OCI-LY3 (cell line): ENCODE data around the gene KCNAB1.

Experiments
- H2AFZ ChIP-seq: fragments of 200-600, 300-600 bp; shearing (Covaris generic); 2 replicates; pipeline ENCODE4 v1.6.0; 2014; ENCODE audit warnings: antibody characterized with exemption, low read depth, low read length
- H3K27ac ChIP-seq: fragments of 200-600, 300-600 bp; sonication (generic); 2 replicates; pipeline ENCODE4 v1.5.1; 2014; ENCODE audit warnings: mild to moderate bottlenecking, low read length, moderate library complexity, mixed read lengths
- H3K27me3 ChIP-seq: fragments of 200-600, 300-600 bp; sonication (generic); 2 replicates; pipeline ENCODE4 v1.6.1; 2014; ENCODE audit warnings: low read depth, low read length, mixed read lengths
- H3K36me3 ChIP-seq: fragments of 200-600, 300-600 bp; sonication (generic); replicated peaks from 2 replicates; pipeline ENCODE3; 2014; ENCODE audit warnings: low read depth, low read length, mixed read lengths
- H3K4me1 ChIP-seq: fragments of 300-600, 200-600 bp; sonication (generic); 2 replicates; pipeline ENCODE4 v1.6.1; 2014; ENCODE audit warnings: low read length, mixed read lengths
- H3K4me2 ChIP-seq: fragments of 200-600, 300-600 bp; sonication (generic); 2 replicates; pipeline ENCODE4 v1.6.1; 2014; ENCODE audit warnings: low read length, mixed read lengths
- H3K4me3 ChIP-seq: fragments of 300-600, 200-600 bp; sonication (generic); 2 replicates; pipeline ENCODE4 v1.5.1; 2014; ENCODE audit warnings: antibody characterized with exemption, mild to moderate bottlenecking, low read length, moderate library complexity
- H3K79me2 ChIP-seq: fragments of 300-600, 200-600 bp; shearing (Covaris generic); 2 replicates; pipeline ENCODE4 v1.6.1; 2014; ENCODE audit warnings: mild to moderate bottlenecking, low read length, mixed read lengths
- H3K9ac ChIP-seq: fragments of 300-600, 200-600 bp; shearing (Covaris generic); 2 replicates; pipeline ENCODE4 v1.6.0; 2014; ENCODE audit warnings: mild to moderate bottlenecking, low read length, moderate library complexity
- H3K9me3 ChIP-seq: fragments of 200-600, 300-600 bp; shearing (Covaris generic); 2 replicates; pipeline ENCODE4 v1.6.1; 2014; ENCODE audit warnings: low read length, mixed read lengths; ENCODE audit not compliant: insufficient read depth
- H4K20me1 ChIP-seq: fragments of 200-600, 300-600 bp; sonication (generic); 2 replicates; pipeline ENCODE4 v1.6.1; 2016; ENCODE audit warnings: low read length, mixed read lengths; ENCODE audit not compliant: insufficient read depth
- EZH2phosphoT487 ChIP-seq: fragments of 200-600 bp; shearing (Covaris generic); IDR thresholded peaks from 2 replicates; pipeline ENCODE4 v1.6.1; 2018; ENCODE audit warnings: antibody characterized with exemption, mixed run types, low read depth
- TF ChIP-seq, protein P1 (sequence below): fragments of 200-600, 300-600 bp; sonication (generic); IDR thresholded peaks from 2 replicates; pipeline ENCODE4 v1.5.1; 2014; ENCODE audit warnings: antibody characterized with exemption, low read length, low read depth

The KCNAB1 gene

DNA sequence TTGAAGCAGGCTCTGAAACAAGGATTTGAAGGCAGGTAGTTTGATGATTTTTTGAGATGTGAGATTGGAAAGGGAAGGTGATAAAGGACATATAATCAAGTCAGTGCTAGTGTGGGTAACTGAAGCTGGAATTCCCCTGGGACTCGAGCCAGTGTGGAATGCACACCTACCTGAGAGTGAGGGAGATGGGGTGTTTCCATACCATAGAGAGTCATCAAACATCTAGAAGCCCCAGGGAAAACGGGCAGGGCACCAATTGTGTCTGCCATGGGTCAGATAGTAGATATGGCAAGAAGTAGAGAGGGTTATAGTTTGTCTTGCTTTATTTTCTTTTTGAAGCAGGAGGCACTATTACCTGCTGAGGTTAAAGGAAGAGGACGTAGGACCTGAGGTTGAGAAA lies 314.5 kb downstream of the KCNAB1 start:
- no peaks in the 10 kb centered on the region for H3K9me3 ChIP-seq
- H2AFZ ChIP-seq: no peak overlapping the region
- no peaks in the 10 kb centered on the region for H4K20me1 ChIP-seq
- no peak overlapping the region for H3K4me3 ChIP-seq
- H3K9ac ChIP-seq: no peak overlapping the region
- H3K4me2 ChIP-seq: no peak overlapping the region
- H3K79me2 ChIP-seq: no peaks in the 10 kb centered on the region
- no peak overlapping the region for H3K27ac ChIP-seq
- no peak for TF ChIP-seq EZH2phosphoT487
- TF ChIP-seq, protein P1, sequence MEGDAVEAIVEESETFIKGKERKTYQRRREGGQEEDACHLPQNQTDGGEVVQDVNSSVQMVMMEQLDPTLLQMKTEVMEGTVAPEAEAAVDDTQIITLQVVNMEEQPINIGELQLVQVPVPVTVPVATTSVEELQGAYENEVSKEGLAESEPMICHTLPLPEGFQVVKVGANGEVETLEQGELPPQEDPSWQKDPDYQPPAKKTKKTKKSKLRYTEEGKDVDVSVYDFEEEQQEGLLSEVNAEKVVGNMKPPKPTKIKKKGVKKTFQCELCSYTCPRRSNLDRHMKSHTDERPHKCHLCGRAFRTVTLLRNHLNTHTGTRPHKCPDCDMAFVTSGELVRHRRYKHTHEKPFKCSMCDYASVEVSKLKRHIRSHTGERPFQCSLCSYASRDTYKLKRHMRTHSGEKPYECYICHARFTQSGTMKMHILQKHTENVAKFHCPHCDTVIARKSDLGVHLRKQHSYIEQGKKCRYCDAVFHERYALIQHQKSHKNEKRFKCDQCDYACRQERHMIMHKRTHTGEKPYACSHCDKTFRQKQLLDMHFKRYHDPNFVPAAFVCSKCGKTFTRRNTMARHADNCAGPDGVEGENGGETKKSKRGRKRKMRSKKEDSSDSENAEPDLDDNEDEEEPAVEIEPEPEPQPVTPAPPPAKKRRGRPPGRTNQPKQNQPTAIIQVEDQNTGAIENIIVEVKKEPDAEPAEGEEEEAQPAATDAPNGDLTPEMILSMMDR: no peak
- peaks cover 24% of the 10 kb centered on the region for H3K27me3 ChIP-seq
- H3K36me3 ChIP-seq: no peaks in the 10 kb centered on the region
- H3K4me1 ChIP-seq: no peaks in the 10 kb centered on the region

DNA sequence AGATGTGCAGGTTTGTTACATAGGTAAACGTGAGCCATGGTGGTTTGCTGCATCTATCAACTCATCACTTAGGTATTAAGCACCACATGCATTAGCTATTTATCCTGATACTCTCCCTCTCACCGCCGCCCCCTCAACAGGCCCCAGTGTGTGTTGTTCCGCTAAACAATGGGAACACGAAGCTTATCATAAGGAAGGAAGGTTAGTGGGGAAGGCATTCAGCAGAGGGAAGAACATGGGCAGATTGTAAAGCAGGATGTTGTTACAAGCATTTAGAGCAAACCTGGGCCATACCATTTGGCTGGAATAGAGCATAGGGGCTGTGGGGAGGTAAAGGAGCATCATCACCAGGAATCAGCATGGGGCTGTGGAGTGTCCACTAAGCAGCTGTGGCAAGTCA lies 322.7 kb downstream of the KCNAB1 start:
- Histone ChIP-seq H3K4me2 (no peak overlapping the region), H3K4me1 (peaks cover 6% of the 10 kb centered on the region), H3K9me3 (no peaks in the 10 kb centered on the region), H4K20me1 (no peaks in the 10 kb centered on the region), H3K9ac (no peak overlapping the region), H2AFZ (no peak overlapping the region), H3K27me3 (peaks cover 3% of the 10 kb centered on the region; the same call in 1 of the 2 replicates), H3K27ac (no peak overlapping the region), H3K36me3 (no peaks in the 10 kb centered on the region), H3K79me2 (no peaks in the 10 kb centered on the region), H3K4me3 (no peak overlapping the region)
- no peak for TF ChIP-seq EZH2phosphoT487
- TF ChIP-seq, protein P1: no peak

DNA sequence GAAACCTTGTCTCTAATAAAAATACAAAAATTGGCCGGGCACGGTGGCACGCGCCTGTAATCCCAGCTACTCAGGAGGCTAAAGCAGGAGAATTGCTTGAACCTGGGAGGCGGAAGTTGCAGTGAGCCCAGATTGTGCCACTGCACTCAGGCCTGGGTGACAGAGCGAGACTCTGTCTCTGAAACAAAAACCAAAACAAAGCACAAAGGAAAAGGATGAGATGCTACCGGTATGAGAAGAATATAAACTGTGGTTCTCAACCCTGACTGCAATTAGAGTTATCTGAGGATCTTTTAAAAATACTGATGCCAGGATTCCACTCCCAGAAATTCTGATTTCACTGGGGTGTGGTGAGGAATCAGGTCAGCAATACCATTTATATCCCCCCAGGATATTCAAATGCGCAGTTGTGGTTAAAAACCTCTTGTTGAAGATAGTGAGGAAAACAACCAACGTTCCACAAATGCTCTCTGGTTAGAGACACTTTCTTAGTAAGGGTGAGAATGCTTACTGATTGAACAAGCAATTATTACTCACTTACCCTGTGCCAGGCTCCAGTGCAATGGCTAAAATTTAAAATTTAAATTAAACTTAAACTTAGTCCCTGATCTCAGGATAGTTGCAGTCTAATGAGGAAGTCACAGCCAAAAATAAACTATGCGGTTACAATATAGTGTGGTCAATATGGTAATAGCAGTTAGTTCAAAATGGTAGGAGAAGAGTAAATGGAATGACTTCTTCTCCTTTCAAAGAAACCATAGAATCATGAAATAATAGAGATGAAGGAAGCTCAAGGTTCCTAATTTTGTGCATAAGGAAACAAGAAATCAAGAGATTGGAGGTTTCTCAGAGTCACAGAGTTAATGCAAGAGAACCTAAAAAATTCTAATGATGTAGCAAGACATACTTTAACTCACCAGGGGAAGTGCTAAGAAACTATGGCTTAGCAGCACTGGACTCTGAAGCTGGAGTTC lies 325.0 kb downstream of the KCNAB1 start:
- no peak for TF ChIP-seq EZH2phosphoT487
- TF ChIP-seq, protein P1: no peak
- no peaks in the 10 kb centered on the region for H3K79me2 ChIP-seq
- H3K4me1 ChIP-seq: peaks cover 6% of the 10 kb centered on the region
- no peak overlapping the region for H3K4me2 ChIP-seq
- no peak overlapping the region for H3K27ac ChIP-seq
- H3K9me3 ChIP-seq: no peaks in the 10 kb centered on the region
- no peaks in the 10 kb centered on the region for H4K20me1 ChIP-seq
- H3K36me3 ChIP-seq: no peaks in the 10 kb centered on the region
- no peak overlapping the region for H3K9ac ChIP-seq
- H3K27me3 ChIP-seq: peaks cover 3% of the 10 kb centered on the region; the same call in 1 of the 2 replicates
- no peak overlapping the region for H3K4me3 ChIP-seq
- H2AFZ ChIP-seq: no peak overlapping the region

DNA sequence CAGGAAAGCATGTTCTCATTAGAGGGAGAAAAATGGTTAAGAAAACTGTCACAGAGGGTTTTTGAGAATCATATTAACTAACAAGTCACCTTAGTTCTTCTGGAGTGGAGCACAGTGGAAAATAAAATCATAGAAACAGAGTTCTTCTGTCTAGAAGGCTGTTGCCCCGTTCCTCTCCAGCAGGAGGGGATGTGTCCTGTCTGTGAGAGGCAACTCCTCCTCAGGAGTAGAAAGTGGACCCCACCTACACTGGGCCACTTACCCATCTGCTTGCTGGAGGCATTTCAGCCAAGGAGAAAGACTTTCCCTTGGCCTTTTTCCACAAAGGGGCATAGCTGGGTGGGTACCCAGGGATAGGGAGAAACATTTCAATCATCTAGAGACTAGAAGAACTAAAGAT lies 327.9 kb downstream of the KCNAB1 start:
- TF ChIP-seq EZH2phosphoT487: no peak
- TF ChIP-seq, protein P1: peak; percentile 70
- Histone ChIP-seq H3K4me1 (peaks cover 6% of the 10 kb centered on the region), H3K9ac (no peak overlapping the region), H3K4me2 (no peak overlapping the region), H3K9me3 (no peaks in the 10 kb centered on the region), H3K27ac (no peak overlapping the region), H3K36me3 (no peaks in the 10 kb centered on the region), H3K4me3 (no peak overlapping the region), H4K20me1 (no peaks in the 10 kb centered on the region), H3K27me3 (peaks cover 3% of the 10 kb centered on the region; the same call in 1 of the 2 replicates), H3K79me2 (no peaks in the 10 kb centered on the region), H2AFZ (no peak overlapping the region)
